Mesothelial cell of epicardium (in vitro differentiated cells): ENCODE data around the gene MRO. TPM values are rescaled to one million over a fixed set of nuclear protein-coding genes. Genes with fewer than 3 reads are reported as not detected.
"Not testable (repeated sequence)": the region's sequence is repeated elsewhere in the genome, so short reads cannot be mapped to it uniquely, and the experiment has no call there.

Experiments
- DNase-seq, 2 experiments: peaks; one replicate each; pipeline ENCODE4 v3.0.0; 2021; ENCODE audit warnings: low spot score in 2 of 2; ENCODE audit not compliant: unreplicated experiment in 2 of 2
- H3K27ac Mint-ChIP-seq: 2 replicates; pipeline ENCODE4 v1.8.0; 2021; ENCODE audit warnings: mixed read lengths
- H3K27me3 Mint-ChIP-seq: 2 replicates; pipeline ENCODE4 v1.8.0; 2021; ENCODE audit warnings: low read depth, mixed read lengths
- H3K36me3 Mint-ChIP-seq: 2 replicates; pipeline ENCODE4 v1.8.0; 2021; ENCODE audit warnings: mixed read lengths
- H3K4me1 Mint-ChIP-seq: 2 replicates; pipeline ENCODE4 v1.8.0; 2021; ENCODE audit warnings: mixed read lengths
- H3K4me3 Mint-ChIP-seq: 2 replicates; pipeline ENCODE4 v1.8.0; 2021; ENCODE audit warnings: mild to moderate bottlenecking, moderate library complexity, mixed read lengths
- H3K9me3 Mint-ChIP-seq: 2 replicates; pipeline ENCODE4 v1.8.0; 2021; ENCODE audit warnings: mixed read lengths
- CTCF ChIP-seq: fragments of 200-600 bp; sonication (generic); IDR thresholded peaks from one replicate; pipeline ENCODE4 v1.5.0; 2021; ENCODE audit warnings: antibody characterized with exemption; ENCODE audit not compliant: unreplicated experiment
- total RNA-seq: library from RNA; stranded (reverse); gene quantifications from 3 replicates; pipeline ENCODE4 v1.2.1, GENCODE V29; 2021

MRO gene
- total RNA-seq, 1 donor from 2014 or later: 0.29 TPM

GRCh38 chr18:50790948-50791347 lies 28.9 kb downstream of the MRO start:
- Mint-ChIP-seq H3K4me3 (no peak overlapping the region), H3K4me1 (peaks cover 19% of the 10 kb centered on the region), H3K27ac (no peak overlapping the region), H3K9me3 (no peaks in the 10 kb centered on the region), H3K27me3 (peaks cover 5% of the 10 kb centered on the region), H3K36me3 (no peaks in the 10 kb centered on the region)
- no peak for DNase-seq
- TF ChIP-seq CTCF: no peak

GRCh38 chr18:50790241-50790640 lies 29.6 kb downstream of the MRO start:
- peaks cover 19% of the 10 kb centered on the region for H3K4me1 Mint-ChIP-seq
- H3K9me3 Mint-ChIP-seq: no peaks in the 10 kb centered on the region
- H3K36me3 Mint-ChIP-seq: no peaks in the 10 kb centered on the region
- peaks cover 2% of the 10 kb centered on the region for H3K27me3 Mint-ChIP-seq
- H3K4me3 Mint-ChIP-seq: no peak overlapping the region
- DNase-seq: no peak
- no peak for TF ChIP-seq CTCF
- no peak overlapping the region for H3K27ac Mint-ChIP-seq

- Mint-ChIP-seq H3K27ac (no peak overlapping the region), H3K36me3 (no peaks in the 10 kb centered on the region), H3K9me3 (no peaks in the 10 kb centered on the region), H3K27me3 (no peaks in the 10 kb centered on the region), H3K4me3 (no peak overlapping the region), H3K4me1 (peaks cover 22% of the 10 kb centered on the region)
- DNase-seq: no peak
- TF ChIP-seq CTCF: no peak
Observed at GRCh38 chr18:50788284-50788683, 31.5 kb downstream of the MRO start.

GRCh38 chr18:50786864-50787263 lies 33.0 kb downstream of the MRO start:
- peaks cover 4% of the 10 kb centered on the region for H3K9me3 Mint-ChIP-seq
- H3K27ac Mint-ChIP-seq: peak overlapping the region; percentile 8
- no peak overlapping the region for H3K4me3 Mint-ChIP-seq
- no peaks in the 10 kb centered on the region for H3K27me3 Mint-ChIP-seq
- DNase-seq: no peak
- no peak for TF ChIP-seq CTCF
- no peaks in the 10 kb centered on the region for H3K36me3 Mint-ChIP-seq
- H3K4me1 Mint-ChIP-seq: peaks cover 22% of the 10 kb centered on the region

GRCh38 chr18:50783553-50783952 lies 36.3 kb downstream of the MRO start:
- no peaks in the 10 kb centered on the region for H3K27me3 Mint-ChIP-seq
- H3K36me3 Mint-ChIP-seq: no peaks in the 10 kb centered on the region
- peaks cover 12% of the 10 kb centered on the region for H3K4me1 Mint-ChIP-seq
- H3K9me3 Mint-ChIP-seq: peaks cover 4% of the 10 kb centered on the region
- TF ChIP-seq CTCF: no peak
- DNase-seq: no peak
- H3K27ac Mint-ChIP-seq: no peak overlapping the region
- no peak overlapping the region for H3K4me3 Mint-ChIP-seq

GRCh38 chr18:50779021-50779420 lies 40.8 kb downstream of the MRO start:
- not testable (repeated sequence) for H3K4me3 Mint-ChIP-seq, H3K27me3 Mint-ChIP-seq, H3K4me1 Mint-ChIP-seq, H3K36me3 Mint-ChIP-seq, H3K27ac Mint-ChIP-seq, DNase-seq
- H3K9me3 Mint-ChIP-seq: peaks cover 11% of the 10 kb centered on the region
